PC-9 (cell line): ENCODE data around the gene ADAMTSL5. TPM values are rescaled to one million over a fixed set of nuclear protein-coding genes. Genes with fewer than 3 reads are reported as not detected.
"Not testable (repeated sequence)": the region's sequence is repeated elsewhere in the genome, so short reads cannot be mapped to it uniquely, and the experiment has no call there.

Experiments
- BruUV-seq: library from RNA; stranded (reverse); fragments of 400-500 nt; replicated peaks from 2 replicates; lab custom pipeline; 2021; lab: Mats Ljungman, UMichigan
- CTCF ChIA-PET: fragments of 300-600 bp; sonication (Branson Sonifier 250); formaldehyde crosslinking; loops from one replicate; lab custom pipeline; 2022; ENCODE audit warnings: antibody characterized with exemption; lab: Charles Lee
- POLR2A ChIA-PET: fragments of 300-600 bp; sonication (Branson Sonifier 250); formaldehyde crosslinking; loops from one replicate; lab custom pipeline; 2022; ENCODE audit warnings: antibody characterized with exemption; ENCODE audit not compliant: unreplicated experiment; lab: Charles Lee
- DNase-seq, 2 experiments: peaks; one replicate each; pipeline versions ENCODE4 v3.0.0 to v3.0.0-alpha.2; 2015 to 2022; ENCODE audit warnings: mixed read lengths in 1 of 2
- H2AFZ ChIP-seq: fragments of 200-600 bp; sonication (generic); 2 replicates; pipeline ENCODE4 v1.8.1; 2017; ENCODE audit warnings: antibody characterized with exemption
- H3F3A ChIP-seq: fragments of 200-600 bp; sonication (generic); 2 replicates; pipeline ENCODE4 v1.8.1; 2017; ENCODE audit warnings: antibody characterized with exemption, mild to moderate bottlenecking, low read depth; ENCODE audit not compliant: insufficient read depth
- H3K27ac ChIP-seq: fragments of 200-600 bp; sonication (generic); 2 replicates; pipeline ENCODE4 v1.6.1; 2016; ENCODE audit warnings: mixed run types
- H3K27me3 ChIP-seq: fragments of 200-600 bp; sonication (generic); 2 replicates; pipeline ENCODE4 v1.6.1; 2016; ENCODE audit warnings: low read depth, mixed run types; ENCODE audit not compliant: insufficient read depth
- H3K36me3 ChIP-seq: fragments of 200-600 bp; sonication (generic); 2 replicates; pipeline ENCODE4 v1.6.1; 2016; ENCODE audit warnings: low read depth, mixed run types
- H3K4me1 ChIP-seq: fragments of 200-600 bp; sonication (generic); replicated peaks from 2 replicates; pipeline ENCODE4 v1.6.1; 2016; ENCODE audit warnings: mixed run types; ENCODE audit not compliant: insufficient read depth
- H3K4me2 ChIP-seq: fragments of 200-600 bp; sonication (generic); 2 replicates; pipeline ENCODE4 v1.6.1; 2017; ENCODE audit warnings: mixed run types
- H3K4me3 ChIP-seq: fragments of 200-600 bp; sonication (generic); 2 replicates; pipeline ENCODE4 v1.6.1; 2016; ENCODE audit warnings: mixed run types
- H3K79me2 ChIP-seq: fragments of 200-600 bp; sonication (generic); 2 replicates; pipeline ENCODE4 v1.6.1; 2017; ENCODE audit warnings: low read depth, mixed run types
- H3K9me2 ChIP-seq: fragments of 200-600 bp; sonication (generic); 2 replicates; pipeline ENCODE4 v1.8.1; 2017; ENCODE audit warnings: mild to moderate bottlenecking; ENCODE audit not compliant: insufficient read depth
- H3K9me3 ChIP-seq: fragments of 200-600 bp; sonication (generic); 2 replicates; pipeline ENCODE4 v1.8.1; 2016; ENCODE audit warnings: low read depth; ENCODE audit not compliant: insufficient read depth
- H4K20me1 ChIP-seq: fragments of 200-600 bp; sonication (generic); 2 replicates; pipeline ENCODE4 v1.8.1; 2017; ENCODE audit not compliant: insufficient read depth
- CTCF ChIP-seq: fragments of 200-600 bp; sonication (generic); conservative IDR thresholded peaks from 2 replicates; pipeline ENCODE4 v1.6.1; 2017; ENCODE audit warnings: mixed run types, antibody characterized with exemption, mild to moderate bottlenecking, moderate library complexity
- EZH2 ChIP-seq: fragments of 200-600 bp; sonication (generic); IDR thresholded peaks from 2 replicates; pipeline ENCODE4 v1.8.0; 2017; ENCODE audit warnings: antibody characterized with exemption, low read depth
- intact Hi-C: fragments of 100-400 bp; cut with micrococcal nuclease; formaldehyde crosslinking; loops from one replicate; pipeline ENCODE4 v1.10.0; 2022; ENCODE audit not compliant: unreplicated experiment
- total RNA-seq: library from RNA; stranded (reverse); gene quantifications from 2 replicates; pipeline ENCODE4 v1.2.3, GENCODE V29; 2021

Gene ADAMTSL5
- total RNA-seq, 1 experiment from 2014 or later = 13.6 TPM

- H3K27me3 ChIP-seq = no peaks in the 10 kb centered on the region
- H3K4me3 ChIP-seq = no peak overlapping the region
- CTCF ChIA-PET = no interaction called here
- TF ChIP-seq EZH2 = no peak
- TF ChIP-seq CTCF = no peak
- no peak for DNase-seq
- no peaks in the 10 kb centered on the region for H3F3A ChIP-seq
- no peaks in the 10 kb centered on the region for H3K9me3 ChIP-seq
- no peak overlapping the region for H3K27ac ChIP-seq
- no TSS peak for BruUV-seq
- H2AFZ ChIP-seq = no peak overlapping the region
- H3K9me2 ChIP-seq = no peaks in the 10 kb centered on the region
- no peaks in the 10 kb centered on the region for H4K20me1 ChIP-seq
- POLR2A ChIA-PET = no interaction called here
- no peaks in the 10 kb centered on the region for H3K36me3 ChIP-seq
- H3K79me2 ChIP-seq = no peaks in the 10 kb centered on the region
- H3K4me1 ChIP-seq = no peaks in the 10 kb centered on the region
- H3K4me2 ChIP-seq = no peak overlapping the region
- intact Hi-C loops = loop anchor here (10.0 kb wide), 1 partner anchor 245 kb away; no protein-coding TSS in a partner anchor
These were observed 36.6 kb upstream of the ADAMTSL5 start for GRCh38 chr19:1549332-1549945.

GRCh38 chr19:1540365-1540925 is 27.6 kb upstream of the ADAMTSL5 start:
- no TSS peak for BruUV-seq
- H3F3A ChIP-seq = no peaks in the 10 kb centered on the region
- no peak for DNase-seq
- no peaks in the 10 kb centered on the region for H3K27me3 ChIP-seq
- no peak overlapping the region for H3K27ac ChIP-seq
- POLR2A ChIA-PET = no interaction called here
- no peaks in the 10 kb centered on the region for H3K9me2 ChIP-seq
- no peak overlapping the region for H3K4me3 ChIP-seq
- no peaks in the 10 kb centered on the region for H3K9me3 ChIP-seq
- no peaks in the 10 kb centered on the region for H3K4me1 ChIP-seq
- H3K4me2 ChIP-seq = no peak overlapping the region
- no peaks in the 10 kb centered on the region for H4K20me1 ChIP-seq
- H2AFZ ChIP-seq = no peak overlapping the region
- no peaks in the 10 kb centered on the region for H3K79me2 ChIP-seq
- no peaks in the 10 kb centered on the region for H3K36me3 ChIP-seq
- CTCF ChIA-PET = no interaction called here
- intact Hi-C loops = loop anchor here (10.0 kb wide), 1 partner anchor 254 kb away; no protein-coding TSS in a partner anchor
- TF ChIP-seq CTCF (no peak), EZH2 (no peak)

DNA sequence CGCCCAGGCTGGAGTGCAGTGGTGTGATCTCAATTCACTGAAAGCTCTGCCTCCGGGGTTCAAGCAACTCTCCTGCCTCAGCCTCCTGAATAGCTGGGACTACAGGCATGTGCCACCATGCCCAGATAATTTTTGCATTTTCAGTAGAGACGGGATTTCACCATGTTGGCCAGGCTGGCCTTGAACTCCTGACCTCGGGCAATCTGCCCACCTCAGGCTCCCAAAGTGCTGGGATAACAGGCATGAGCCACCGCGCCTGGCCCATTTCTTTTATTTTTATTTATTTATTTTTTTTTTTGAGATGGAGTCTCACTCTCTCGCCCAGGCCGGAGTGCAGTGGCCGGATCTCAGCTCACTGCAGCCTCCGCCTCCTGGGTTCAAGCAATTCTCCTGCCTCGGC is 26.9 kb upstream of the ADAMTSL5 start:
- H4K20me1 ChIP-seq, H3K4me1 ChIP-seq, H3K27me3 ChIP-seq, H2AFZ ChIP-seq, BruUV-seq, POLR2A ChIA-PET, H3K4me2 ChIP-seq, H3K9me3 ChIP-seq, CTCF ChIA-PET, H3K27ac ChIP-seq, DNase-seq, H3K36me3 ChIP-seq, H3K79me2 ChIP-seq, H3K9me2 ChIP-seq, H3K4me3 ChIP-seq, H3F3A ChIP-seq: not testable (repeated sequence)
- intact Hi-C loops = loop anchor here (10.0 kb wide), 1 partner anchor 255 kb away; no protein-coding TSS in a partner anchor
